Measurements from ENCODE around the gene HDDC2. TPM values are rescaled to one million over a fixed set of nuclear protein-coding genes. Genes with fewer than 3 reads are reported as not detected.

The HDDC2 gene
- total and polyA plus RNA-seq, 2 donors from 2014 or later = 69.8 to 161 TPM

GRCh38 chr6:125307150-125307838, 5.5 kb upstream of the HDDC2 start:
- Histone ChIP-seq H3K4me3 (ENCODE audit: low read length in 3 of 3) (no peak overlapping the region), H3K9ac (ENCODE audit: low read length in 3 of 3) (no peak overlapping the region), H3K9me3 (ENCODE audit: control insufficient read depth in 2 of 3, insufficient read depth in 1 of 3, low read length in 3 of 3) (no peaks in the 10 kb centered on the region), H3K27ac (ENCODE audit: low read depth in 2 of 2, low read length in 2 of 2) (no peak overlapping the region), H3K36me3 (ENCODE audit: control insufficient read depth in 2 of 3, insufficient read depth in 3 of 3, low read length in 3 of 3) (no peaks in the 10 kb centered on the region), H3K4me1 (ENCODE audit: control insufficient read depth in 2 of 3, insufficient read depth in 2 of 3, low read depth in 1 of 3, low read length in 3 of 3) (peaks cover 0 to 2% (median 0%) of the 10 kb centered on the region in 3 donors), H3K27me3 (ENCODE audit: control insufficient read depth, insufficient read depth, low read length) (no peaks in the 10 kb centered on the region)
- TF ChIP-seq CTCF (IDR thresholded peaks at IDR 0.05; ENCODE audit: borderline replicate concordance, extremely low read depth, insufficient read depth) = no peak
- FAIRE-seq = no peak
- DNase-seq = no peak
- intact Hi-C loops (cut with DNase I) = no loop called here

GRCh38 chr6:125306756-125307149, 5.0 kb upstream of the HDDC2 start:
- no peaks in the 10 kb centered on the region for H3K9me3 ChIP-seq (ENCODE audit: control insufficient read depth in 2 of 3, insufficient read depth in 1 of 3, low read length in 3 of 3)
- H3K36me3 ChIP-seq (ENCODE audit: control insufficient read depth in 2 of 3, insufficient read depth in 3 of 3, low read length in 3 of 3) = no peaks in the 10 kb centered on the region
- H3K27me3 ChIP-seq (ENCODE audit: control insufficient read depth, insufficient read depth, low read length) = no peaks in the 10 kb centered on the region
- no peak for FAIRE-seq
- no peak for DNase-seq
- peaks cover 0 to 2% (median 0%) of the 10 kb centered on the region in 3 donors for H3K4me1 ChIP-seq (ENCODE audit: control insufficient read depth in 2 of 3, insufficient read depth in 2 of 3, low read depth in 1 of 3, low read length in 3 of 3)
- H3K9ac ChIP-seq (ENCODE audit: low read length in 3 of 3) = no peak overlapping the region
- intact Hi-C loops (cut with DNase I) = no loop called here
- no peak overlapping the region for H3K27ac ChIP-seq (ENCODE audit: low read depth in 2 of 2, low read length in 2 of 2)
- no peak overlapping the region for H3K4me3 ChIP-seq (ENCODE audit: low read length in 3 of 3)
- no peak for TF ChIP-seq CTCF (IDR thresholded peaks at IDR 0.05; ENCODE audit: borderline replicate concordance, extremely low read depth, insufficient read depth)

- H3K4me3 ChIP-seq (ENCODE audit: low read length in 3 of 3) = no peak overlapping the region
- no peak overlapping the region for H3K27ac ChIP-seq (ENCODE audit: low read depth in 2 of 2, low read length in 2 of 2)
- DNase-seq = no peak
- H3K27me3 ChIP-seq (ENCODE audit: control insufficient read depth, insufficient read depth, low read length) = no peaks in the 10 kb centered on the region
- H3K36me3 ChIP-seq (ENCODE audit: control insufficient read depth in 2 of 3, insufficient read depth in 3 of 3, low read length in 3 of 3) = no peaks in the 10 kb centered on the region
- no peak for FAIRE-seq
- no peaks in the 10 kb centered on the region for H3K4me1 ChIP-seq (ENCODE audit: control insufficient read depth in 2 of 3, insufficient read depth in 2 of 3, low read depth in 1 of 3, low read length in 3 of 3)
- no peak overlapping the region for H3K9ac ChIP-seq (ENCODE audit: low read length in 3 of 3)
- intact Hi-C loops (cut with DNase I) = no loop called here
- no peaks in the 10 kb centered on the region for H3K9me3 ChIP-seq (ENCODE audit: control insufficient read depth in 2 of 3, insufficient read depth in 1 of 3, low read length in 3 of 3)
- TF ChIP-seq CTCF (IDR thresholded peaks at IDR 0.05; ENCODE audit: borderline replicate concordance, extremely low read depth, insufficient read depth) = no peak
These were observed 3.3 kb upstream of the HDDC2 start for GRCh38 chr6:125304970-125305660.

Measured in kidney (tissue), 14 donors.